Keratinocyte (primary cell): Measurements from ENCODE around the gene CORO2B. TPM values are rescaled to one million over a fixed set of nuclear protein-coding genes. Genes with fewer than 3 reads are reported as not detected.

Experiments
- DNase-seq: peaks from one replicate; pipeline ENCODE4 v3.0.0-alpha.2; 2011; ENCODE audit warnings: low read depth, missing footprints, low spot score
- FAIRE-seq: peaks from 2 replicates; lab custom pipeline; 2011; peaks lifted over from hg19 to GRCh38; lab: Jason Lieb, UNC
- H2AFZ ChIP-seq: 2 replicates; pipeline ENCODE4 v1.6.0; 2012; ENCODE audit warnings: low read length, control low read depth, inconsistent platforms; ENCODE audit not compliant: control insufficient read depth
- H3K27ac ChIP-seq: 2 replicates; pipeline ENCODE4 v1.5.1; 2011; ENCODE audit warnings: low read length; ENCODE audit not compliant: control insufficient read depth, insufficient read depth
- H3K27me3 ChIP-seq: 3 replicates; pipeline ENCODE4 v1.6.0; 2011; ENCODE audit warnings: low read length; ENCODE audit not compliant: control insufficient read depth, insufficient read depth; ENCODE audit errors: extremely low read depth
- H3K36me3 ChIP-seq, 2 experiments: 2 replicates in 1 of 2; 3 replicates in 1 of 2; pipeline ENCODE4 v1.5.1; 2011; ENCODE audit warnings: low read length in 2 of 2, mild to moderate bottlenecking in 1 of 2; ENCODE audit not compliant: control insufficient read depth in 2 of 2, insufficient read depth in 2 of 2; ENCODE audit errors: extremely low read depth in 1 of 2
- H3K4me1 ChIP-seq: 3 replicates; pipeline ENCODE4 v1.5.1; 2011; ENCODE audit warnings: low read length; ENCODE audit not compliant: control insufficient read depth, insufficient read depth; ENCODE audit errors: extremely low read depth
- H3K4me2 ChIP-seq: 3 replicates; pipeline ENCODE4 v1.6.0; 2011; ENCODE audit warnings: low read depth, low read length; ENCODE audit not compliant: control insufficient read depth, insufficient read depth; ENCODE audit errors: extremely low read depth
- H3K4me3 ChIP-seq, 3 experiments: fragments of 200-600 bp in 1 of 3; sonication (generic) in 1 of 3; 2 replicates in 2 of 3; 3 replicates in 1 of 3; pipeline ENCODE4 v1.5.1; 2011 to 2016; ENCODE audit warnings: low read length in 3 of 3, mild to moderate bottlenecking in 3 of 3, control low read depth in 2 of 3, inconsistent platforms in 1 of 3, low read depth in 1 of 3, mixed read lengths in 1 of 3, mixed run types in 1 of 3, moderate library complexity in 1 of 3; ENCODE audit not compliant: control insufficient read depth in 2 of 3, insufficient read depth in 2 of 3; ENCODE audit errors: extremely low read depth in 1 of 3
- H3K79me2 ChIP-seq: 2 replicates; pipeline ENCODE4 v1.6.0; 2012; ENCODE audit warnings: low read length; ENCODE audit not compliant: control insufficient read depth, insufficient read depth
- H3K9ac ChIP-seq: 3 replicates; pipeline ENCODE4 v1.6.0; 2011; ENCODE audit warnings: low read length; ENCODE audit not compliant: control insufficient read depth, insufficient read depth; ENCODE audit errors: extremely low read depth
- H3K9me1 ChIP-seq: 3 replicates; pipeline ENCODE4 v1.6.0; 2011; ENCODE audit warnings: low read length; ENCODE audit not compliant: control insufficient read depth, insufficient read depth; ENCODE audit errors: extremely low read depth
- H3K9me3 ChIP-seq: 2 replicates; pipeline ENCODE4 v1.5.1; 2012; ENCODE audit warnings: low read depth, low read length; ENCODE audit not compliant: control insufficient read depth
- H4K20me1 ChIP-seq: 3 replicates; pipeline ENCODE4 v1.6.0; 2011; ENCODE audit warnings: low read length; ENCODE audit not compliant: control insufficient read depth, insufficient read depth; ENCODE audit errors: extremely low read depth
- EZH2 ChIP-seq: IDR thresholded peaks from one replicate; pipeline ENCODE4 v1.6.1; 2012; ENCODE audit warnings: inconsistent platforms, mild to moderate bottlenecking, low read length, moderate library complexity
- dilution Hi-C: fragments of 300-500 bp; cut with MboI; formaldehyde crosslinking; loops from one replicate; pipeline ENCODE4 v1.7.0; 2020; ENCODE audit warnings: low sequenced_read_pairs; ENCODE audit not compliant: extremely low pct_ligation_motif_present
- polyA plus RNA-seq, 5 experiments: library from polyadenylated mRNA; depleted of rRNA in 3 of 5; stranded (reverse) in 3 of 5; stranded (forward) in 1 of 5; unstranded in 1 of 5; fragments of >200 nt; gene quantifications; 1 replicate in 1 of 5; 2 replicates in 3 of 5; 3 replicates in 1 of 5; pipeline versions ENCODE4 v1.2.1 to v1.2.3, GENCODE V29; 2011 to 2012; ENCODE audit warnings: missing spikeins in 2 of 5, low read depth in 1 of 5, low replicate concordance in 1 of 5
- TF ChIP-seq, protein P1 (sequence below), 3 experiments: IDR thresholded peaks in 1 of 3; conservative IDR thresholded peaks in 1 of 3; optimal IDR thresholded peaks in 1 of 3; 2 replicates in 2 of 3; 3 replicates in 1 of 3; pipeline versions ENCODE3 to v1.5.1; 2011; ENCODE audit warnings: low read length in 3 of 3, mild to moderate bottlenecking in 3 of 3, moderate library complexity in 2 of 3, control low read depth in 1 of 3, inconsistent platforms in 1 of 3; ENCODE audit not compliant: insufficient read depth in 2 of 3; ENCODE audit errors: extremely low read depth in 1 of 3

CORO2B gene
- polyA plus RNA-seq, 1 donor (not counting 4 experiments of a cell fraction or from before 2014, with no cell fraction given), result 0.13 TPM

DNA sequence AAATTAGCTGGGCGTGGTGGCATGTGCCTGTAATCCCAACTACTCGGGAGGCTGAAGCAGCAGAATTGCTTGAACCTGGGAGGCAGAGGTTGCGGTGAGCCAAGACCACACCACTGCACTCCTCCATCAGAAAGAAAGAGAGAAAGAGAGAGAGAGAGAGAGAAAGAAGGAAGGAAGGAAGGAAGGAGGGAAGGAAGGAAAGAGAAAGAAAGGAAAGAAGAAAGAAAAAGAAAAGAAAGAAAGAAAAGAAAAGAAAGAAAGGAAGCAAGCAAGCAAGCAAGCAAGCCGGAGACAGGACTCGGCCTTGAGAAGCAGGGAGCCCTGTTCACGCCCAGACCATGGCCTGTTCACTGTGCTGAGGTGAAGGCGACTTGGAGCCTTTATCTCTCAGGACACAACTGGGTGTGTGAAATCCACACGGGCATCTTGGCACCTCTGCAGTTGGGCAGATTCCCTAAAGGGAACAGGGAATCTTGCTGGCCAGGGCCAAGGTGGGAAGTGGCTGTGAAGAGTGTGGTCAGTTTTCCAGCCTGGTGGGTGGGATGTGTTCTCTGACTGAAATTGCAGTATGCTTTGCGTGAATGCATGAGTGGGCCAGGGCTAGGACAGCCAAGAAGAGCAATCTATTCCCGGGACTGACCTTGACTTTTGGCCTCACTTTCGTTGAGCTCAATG, 90.3 kb downstream of the CORO2B start:
- Histone ChIP-seq H3K36me3 (no peaks in the 10 kb centered on the region), H4K20me1 (no peaks in the 10 kb centered on the region), H3K79me2 (no peaks in the 10 kb centered on the region), H3K27me3 (no peaks in the 10 kb centered on the region), H3K4me3 (no peak overlapping the region), H2AFZ (no peak overlapping the region), H3K4me2 (no peak overlapping the region), H3K9me1 (no peaks in the 10 kb centered on the region), H3K9me3 (no peaks in the 10 kb centered on the region), H3K27ac (no peak overlapping the region), H3K9ac (no peak overlapping the region), H3K4me1 (no peaks in the 10 kb centered on the region)
- dilution Hi-C loops, result no loop called here
- FAIRE-seq, result no peak
- TF ChIP-seq EZH2, result no peak
- TF ChIP-seq, protein P1, sequence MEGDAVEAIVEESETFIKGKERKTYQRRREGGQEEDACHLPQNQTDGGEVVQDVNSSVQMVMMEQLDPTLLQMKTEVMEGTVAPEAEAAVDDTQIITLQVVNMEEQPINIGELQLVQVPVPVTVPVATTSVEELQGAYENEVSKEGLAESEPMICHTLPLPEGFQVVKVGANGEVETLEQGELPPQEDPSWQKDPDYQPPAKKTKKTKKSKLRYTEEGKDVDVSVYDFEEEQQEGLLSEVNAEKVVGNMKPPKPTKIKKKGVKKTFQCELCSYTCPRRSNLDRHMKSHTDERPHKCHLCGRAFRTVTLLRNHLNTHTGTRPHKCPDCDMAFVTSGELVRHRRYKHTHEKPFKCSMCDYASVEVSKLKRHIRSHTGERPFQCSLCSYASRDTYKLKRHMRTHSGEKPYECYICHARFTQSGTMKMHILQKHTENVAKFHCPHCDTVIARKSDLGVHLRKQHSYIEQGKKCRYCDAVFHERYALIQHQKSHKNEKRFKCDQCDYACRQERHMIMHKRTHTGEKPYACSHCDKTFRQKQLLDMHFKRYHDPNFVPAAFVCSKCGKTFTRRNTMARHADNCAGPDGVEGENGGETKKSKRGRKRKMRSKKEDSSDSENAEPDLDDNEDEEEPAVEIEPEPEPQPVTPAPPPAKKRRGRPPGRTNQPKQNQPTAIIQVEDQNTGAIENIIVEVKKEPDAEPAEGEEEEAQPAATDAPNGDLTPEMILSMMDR (optimal IDR thresholded peaks at IDR 0.05 in 1 of 3, IDR thresholded peaks at IDR 0.05 in 1 of 3, conservative IDR thresholded peaks at IDR 0.05 in 1 of 3; ENCODE audit: extremely low read depth in 1 of 3, insufficient read depth in 2 of 3, low read length in 3 of 3), result no peak
- no peak for DNase-seq

DNA sequence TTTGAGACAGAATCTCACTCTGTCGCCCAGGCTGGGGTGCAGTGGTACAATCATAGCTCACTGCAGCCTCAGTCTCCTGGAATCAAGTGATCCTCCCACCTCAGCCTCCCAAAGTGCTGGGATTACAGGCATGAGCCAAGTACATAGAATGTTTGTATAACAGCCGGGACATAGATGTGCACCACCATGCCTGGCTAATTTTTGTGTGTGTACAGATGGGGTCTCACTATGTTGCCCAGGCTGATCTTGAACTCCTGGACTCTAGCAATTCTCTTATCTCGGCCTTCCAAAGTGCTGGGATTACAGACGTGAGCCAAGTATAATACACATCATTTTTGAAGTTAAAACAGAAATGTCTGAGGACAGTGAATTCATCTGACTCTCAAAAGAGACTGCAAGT, 93.5 kb downstream of the CORO2B start:
- H3K9me1 ChIP-seq, result no peaks in the 10 kb centered on the region
- no peak for FAIRE-seq
- no peaks in the 10 kb centered on the region for H3K27me3 ChIP-seq
- TF ChIP-seq, protein P1 (optimal IDR thresholded peaks at IDR 0.05 in 1 of 3, IDR thresholded peaks at IDR 0.05 in 1 of 3, conservative IDR thresholded peaks at IDR 0.05 in 1 of 3; ENCODE audit: extremely low read depth in 1 of 3, insufficient read depth in 2 of 3, low read length in 3 of 3), result no peak
- no peak for TF ChIP-seq EZH2
- no peaks in the 10 kb centered on the region for H4K20me1 ChIP-seq
- dilution Hi-C loops, result no loop called here
- no peaks in the 10 kb centered on the region for H3K36me3 ChIP-seq
- H3K79me2 ChIP-seq, result no peaks in the 10 kb centered on the region
- no peaks in the 10 kb centered on the region for H3K9me3 ChIP-seq
- H3K27ac ChIP-seq, result no peak overlapping the region
- H3K4me1 ChIP-seq, result peaks cover 12% of the 10 kb centered on the region
- H3K9ac ChIP-seq, result no peak overlapping the region
- no peak overlapping the region for H3K4me2 ChIP-seq
- no peak overlapping the region for H3K4me3 ChIP-seq
- H2AFZ ChIP-seq, result no peak overlapping the region
- DNase-seq, result no peak
